Subcutaneous adipose tissue (tissue), 4 donors: ENCODE data around the gene ZFTA. TPM values are rescaled to one million over a fixed set of nuclear protein-coding genes. Genes with fewer than 3 reads are reported as not detected.

Source experiments
- CTCF ChIP-seq: fragments of 450-650 bp; IDR thresholded peaks from one replicate; pipeline ENCODE4 v1.5.1; 2016; ENCODE audit warnings: low read depth, mild to moderate bottlenecking, control low read depth, antibody characterized with exemption, moderate library complexity
- total RNA-seq, 4 donors: library from RNA; depleted of rRNA; stranded (reverse); fragments of >200 nt; gene quantifications; one replicate each; pipeline ENCODE4 v1.1.0, GENCODE V29; 2016

Gene ZFTA
- total RNA-seq, 4 donors from 2014 or later, result 5.1 to 16.2 (median 8.7) TPM

- no peak for TF ChIP-seq CTCF
Observed at GRCh38 chr11:63760487-63761079, 8.0 kb downstream of the ZFTA start.

- no peak for TF ChIP-seq CTCF
Observed at GRCh38 chr11:63756919-63757761, 11.4 kb downstream of the ZFTA start.

- no peak for TF ChIP-seq CTCF
Observed at GRCh38 chr11:63749624-63750023, 19.0 kb downstream of the ZFTA start.

GRCh38 chr11:63747011-63747410, 21.6 kb downstream of the ZFTA start:
- TF ChIP-seq CTCF, result no peak

GRCh38 chr11:63745304-63746170, 23.0 kb downstream of the ZFTA start:
- TF ChIP-seq CTCF, result no peak

- no peak for TF ChIP-seq CTCF
Observed at GRCh38 chr11:63738720-63739360, 29.7 kb downstream of the ZFTA start.
